H1 (cell line): ENCODE results near the gene STARD3. TPM values are rescaled to one million over a fixed set of nuclear protein-coding genes. Genes with fewer than 3 reads are reported as not detected.

Source experiments
- CTCF ChIA-PET: fragments of 300-600 bp; sonication (Branson Sonifier 250); formaldehyde crosslinking; loops from one replicate; lab custom pipeline; 2021; ENCODE audit not compliant: partially characterized antibody; lab: Charles Lee
- POLR2A ChIA-PET: fragments of 300-600 bp; sonication (Branson Sonifier 250); formaldehyde crosslinking; loops from one replicate; lab custom pipeline; 2021; ENCODE audit warnings: inconsistent platforms; ENCODE audit not compliant: partially characterized antibody; lab: Charles Lee
- DNase-seq, 2 experiments: peaks; one replicate each; pipeline versions ENCODE4 v3.0.0 to v3.0.0-alpha.2; 2010 to 2022; ENCODE audit warnings: low spot score in 2 of 2, low read depth in 1 of 2, mixed read lengths in 1 of 2
- FAIRE-seq: peaks from 2 replicates; lab custom pipeline; 2011; peaks lifted over from hg19 to GRCh38; lab: Jason Lieb, UNC
- H2AFZ ChIP-seq: 2 replicates; pipeline ENCODE4 v1.8.1; 2012; ENCODE audit warnings: low read length, inconsistent platforms
- H2AK5ac ChIP-seq: 2 replicates; pipeline ENCODE4 v1.6.1; 2013; ENCODE audit warnings: low read depth, low read length
- H2BK120ac ChIP-seq: replicated peaks from 2 replicates; pipeline ENCODE3; 2013; ENCODE audit warnings: low read depth, low read length, inconsistent platforms
- H2BK12ac ChIP-seq: 2 replicates; pipeline ENCODE4 v1.6.1; 2013; ENCODE audit warnings: low read depth, low read length
- H2BK15ac ChIP-seq: 2 replicates; pipeline ENCODE4 v1.6.1; 2013; ENCODE audit warnings: low read length
- H2BK20ac ChIP-seq: 2 replicates; pipeline ENCODE4 v1.6.1; 2013; ENCODE audit warnings: low read length
- H2BK5ac ChIP-seq: 2 replicates; pipeline ENCODE4 v1.6.1; 2013; ENCODE audit warnings: low read depth, low read length
- H3K14ac ChIP-seq: 2 replicates; pipeline ENCODE4 v1.6.1; 2013; ENCODE audit warnings: inconsistent platforms; ENCODE audit not compliant: insufficient read length
- H3K18ac ChIP-seq: 2 replicates; pipeline ENCODE4 v1.6.1; 2013; ENCODE audit warnings: low read length; ENCODE audit errors: extremely low read depth
- H3K23ac ChIP-seq: 2 replicates; pipeline ENCODE4 v1.6.1; 2013; ENCODE audit warnings: inconsistent platforms; ENCODE audit not compliant: insufficient read length
- H3K23me2 ChIP-seq: 2 replicates; pipeline ENCODE4 v1.6.1; 2013; ENCODE audit warnings: low read depth, low read length
- H3K27ac ChIP-seq: 2 replicates; pipeline ENCODE4 v1.6.1; 2011; ENCODE audit warnings: low read depth, low read length, inconsistent platforms
- H3K27me3 ChIP-seq, 4 experiments: replicated peaks in 1 of 4; 1 replicate in 1 of 4; 2 replicates in 3 of 4; pipeline versions ENCODE4 v1.6.1 to v1.8.1; 2011 to 2013; ENCODE audit warnings: low read length in 3 of 4, mild to moderate bottlenecking in 3 of 4, inconsistent platforms in 2 of 4, mixed read lengths in 2 of 4, moderate library complexity in 1 of 4; ENCODE audit not compliant: control insufficient read depth in 3 of 4, insufficient read depth in 3 of 4; ENCODE audit errors: extremely low read depth in 1 of 4
- H3K36me3 ChIP-seq, 4 experiments: 2 replicates each; pipeline versions ENCODE4 v1.6.1 to v1.8.1; 2011 to 2013; ENCODE audit warnings: mild to moderate bottlenecking in 4 of 4, low read length in 3 of 4, moderate library complexity in 2 of 4, control low read depth in 1 of 4, inconsistent platforms in 1 of 4; ENCODE audit not compliant: insufficient read depth in 4 of 4, control insufficient read depth in 2 of 4
- H3K4ac ChIP-seq: replicated peaks from 2 replicates; pipeline ENCODE3; 2013; ENCODE audit warnings: low read length, low read depth, mixed read lengths, inconsistent platforms; ENCODE audit not compliant: insufficient read length
- H3K4me1 ChIP-seq, 4 experiments: replicated peaks in 1 of 4; 1 replicate in 1 of 4; 2 replicates in 3 of 4; pipeline versions ENCODE4 v1.6.1 to v1.8.1; 2011 to 2013; ENCODE audit warnings: low read length in 3 of 4, inconsistent platforms in 2 of 4, mixed read lengths in 1 of 4; ENCODE audit not compliant: insufficient read depth in 4 of 4, control insufficient read depth in 3 of 4
- H3K4me2 ChIP-seq, 2 experiments: 2 replicates each; pipeline versions ENCODE4 v1.6.1 to v1.8.1; 2011 to 2013; ENCODE audit warnings: low read depth in 2 of 2, low read length in 2 of 2, control low read depth in 1 of 2, inconsistent platforms in 1 of 2, mild to moderate bottlenecking in 1 of 2; ENCODE audit not compliant: insufficient read depth in 1 of 2
- H3K4me3 ChIP-seq, 4 experiments: fragments of 200-600, 300-600 bp in 1 of 4; sonication (generic), shearing (Covaris generic), sonication (Bioruptor Twin) in 1 of 4; 2 replicates each; pipeline versions ENCODE4 v1.5.1 to v1.8.1; 2011 to 2016; ENCODE audit warnings: low read length in 4 of 4, low read depth in 3 of 4, control low read depth in 2 of 4, inconsistent platforms in 2 of 4, mild to moderate bottlenecking in 2 of 4, mixed read lengths in 1 of 4, moderate library complexity in 1 of 4; ENCODE audit not compliant: insufficient read depth in 2 of 4; ENCODE audit errors: extremely low read depth in 1 of 4
- H3K56ac ChIP-seq: replicated peaks from 2 replicates; pipeline ENCODE3; 2013; ENCODE audit warnings: low read depth, mild to moderate bottlenecking, mixed read lengths, low read length, inconsistent platforms; ENCODE audit not compliant: insufficient read length
- H3K79me1 ChIP-seq: 2 replicates; pipeline ENCODE4 v1.6.1; 2013; ENCODE audit warnings: low read depth, low read length, control low read depth
- H3K79me2 ChIP-seq, 2 experiments: 2 replicates each; pipeline versions ENCODE4 v1.6.1 to v1.8.1; 2012 to 2013; ENCODE audit warnings: low read length in 2 of 2, mild to moderate bottlenecking in 2 of 2, inconsistent platforms in 1 of 2; ENCODE audit not compliant: insufficient read depth in 2 of 2, control insufficient read depth in 1 of 2
- H3K9ac ChIP-seq, 4 experiments: replicated peaks in 1 of 4; 1 replicate in 1 of 4; 2 replicates in 3 of 4; pipeline versions ENCODE4 v1.6.1 to v1.8.1; 2011 to 2013; ENCODE audit warnings: low read depth in 3 of 4, low read length in 3 of 4, control low read depth in 2 of 4, mild to moderate bottlenecking in 2 of 4, moderate library complexity in 2 of 4, inconsistent platforms in 1 of 4; ENCODE audit errors: extremely low read depth in 1 of 4
- H3K9me3 ChIP-seq, 2 experiments: 2 replicates each; pipeline versions ENCODE4 v1.6.1 to v1.8.1; 2012 to 2013; ENCODE audit warnings: mild to moderate bottlenecking in 2 of 2, moderate library complexity in 2 of 2, control low read depth in 1 of 2, inconsistent platforms in 1 of 2, low read depth in 1 of 2, low read length in 1 of 2, mixed read lengths in 1 of 2; ENCODE audit not compliant: insufficient read depth in 2 of 2
- H4K20me1 ChIP-seq, 2 experiments: replicated peaks in 1 of 2; 2 replicates each; pipeline versions ENCODE3 to v1.8.1; 2011 to 2013; ENCODE audit warnings: inconsistent platforms in 2 of 2, low read length in 2 of 2, mild to moderate bottlenecking in 1 of 2; ENCODE audit not compliant: insufficient read depth in 2 of 2, control insufficient read depth in 1 of 2
- H4K5ac ChIP-seq: 2 replicates; pipeline ENCODE4 v1.6.1; 2013; ENCODE audit warnings: low read length, low read depth, mixed read lengths, inconsistent platforms; ENCODE audit not compliant: insufficient read length
- H4K8ac ChIP-seq: 2 replicates; pipeline ENCODE4 v1.8.0; 2013; ENCODE audit warnings: mild to moderate bottlenecking, moderate library complexity, low read length, inconsistent platforms; ENCODE audit not compliant: insufficient read depth; ENCODE audit errors: extremely low read depth
- H4K91ac ChIP-seq: replicated peaks from 2 replicates; pipeline ENCODE3; 2013; ENCODE audit warnings: low read length, mixed read lengths, inconsistent platforms; ENCODE audit not compliant: insufficient read length
- ATF3 ChIP-seq: IDR thresholded peaks from 2 replicates; pipeline ENCODE4 v1.6.1; 2011; ENCODE audit warnings: low read depth, mild to moderate bottlenecking, low read length; ENCODE audit not compliant: insufficient read depth
- CHD1 ChIP-seq: IDR thresholded peaks from 2 replicates; pipeline ENCODE4 v1.6.1; 2012; ENCODE audit warnings: low read depth, low read length, improper control_type of control experiment
- CREB1 ChIP-seq: IDR thresholded peaks from 2 replicates; pipeline ENCODE4 v1.6.1; 2012; ENCODE audit warnings: inconsistent platforms
- EZH2 ChIP-seq: fragments of 200-600 bp; sonication (generic); IDR thresholded peaks from 2 replicates; pipeline ENCODE4 v1.7.1; 2012; ENCODE audit warnings: low read depth, mild to moderate bottlenecking, moderate library complexity, low read length, inconsistent platforms; ENCODE audit not compliant: severe bottlenecking
- KDM1A ChIP-seq: fragments of 200-600, 300-600 bp; sonication (generic); IDR thresholded peaks from 2 replicates; pipeline ENCODE4 v1.7.1; 2016; ENCODE audit warnings: mild to moderate bottlenecking, low read length, borderline replicate concordance
- SRF ChIP-seq: IDR thresholded peaks from 2 replicates; pipeline ENCODE4 v1.6.1; 2011; ENCODE audit warnings: mild to moderate bottlenecking, low read depth, low read length, moderate library complexity
- TEAD4 ChIP-seq: IDR thresholded peaks from 2 replicates; pipeline ENCODE4 v1.6.1; 2012; ENCODE audit warnings: low read depth, low read length, inconsistent platforms, mixed read lengths
- WGBS, 2 experiments: shearing (Covaris generic) in 1 of 2; methylation state at CpG; one replicate each; pipeline versions ENCODE4 v1.1.6 to v1.1.7; 2013 to 2015; ENCODE audit warnings: low lambda C conversion rate in 2 of 2, mixed read lengths in 2 of 2, inconsistent platforms in 1 of 2, low coverage in 1 of 2, missing lambda C conversion rate in 1 of 2; ENCODE audit not compliant: insufficient replicate concordance in 2 of 2, insufficient coverage in 1 of 2, insufficient read length in 1 of 2; ENCODE audit errors: extremely low coverage in 1 of 2, missing lambda C conversion rate in 1 of 2; 5-methylcytosine and 5-hydroxymethylcytosine counted together
- polyA plus RNA-seq, 7 experiments: library from polyadenylated mRNA; depleted of rRNA in 3 of 7; stranded (reverse) in 5 of 7; unstranded in 2 of 7; fragments of >200 nt in 5 of 7; fragments of 200-250 nt in 2 of 7; gene quantifications; 1 replicate in 5 of 7; 2 replicates in 1 of 7; 4 replicates in 1 of 7; pipeline versions ENCODE4 v1.2.1 to v1.2.3, GENCODE V29; 2011 to 2013; ENCODE audit warnings: missing spikeins in 2 of 7, mixed read lengths in 2 of 7
- total RNA-seq: library from RNA; stranded (reverse); fragmentation: NEBNext Ultra II Directional; extraction: Animal tissue kit (Norgen Biotek cat#: 25700); gene quantifications from 2 replicates; pipeline ENCODE4 v1.2.1, GENCODE V29; 2021

Gene STARD3
- total and polyA plus RNA-seq, 2 of the 8 experiments (the other 6 are each of a cell fraction or from before 2014, with no cell fraction given), result 47.6 to 80.3 TPM

- no peak overlapping the region for H2BK120ac ChIP-seq
- peaks cover 3% of the 10 kb centered on the region; the same call in 1 of the 2 replicates for H3K23me2 ChIP-seq
- no peak overlapping the region for H3K14ac ChIP-seq
- no peak overlapping the region for H3K56ac ChIP-seq
- peak overlapping the region in 1 of 2 experiments; percentile 7; a peak in 1 of 4 replicates for H3K4me2 ChIP-seq
- H3K79me2 ChIP-seq, result peaks cover 0 to 16% of the 10 kb centered on the region in 2 experiments; a peak in 2 of 4 replicates
- no peaks in the 10 kb centered on the region for H3K27me3 ChIP-seq
- no peak overlapping the region for H2AK5ac ChIP-seq
- H2AFZ ChIP-seq, result no peak overlapping the region
- peaks cover 2% of the 10 kb centered on the region; the same call in 1 of the 2 replicates for H3K79me1 ChIP-seq
- H4K5ac ChIP-seq, result no peak overlapping the region
- 0 out of 2 replicates have a peak overlapping the region, but pooled peaks have one; percentile 86 for H2BK12ac ChIP-seq
- FAIRE-seq (no peak), DNase-seq (no peak)
- CTCF ChIA-PET, result interaction anchor here (0.6 to 52.4 kb wide), 9 partner anchors 11 to 1109 kb away, joined by 3 to 1885 read pairs (median 4); partner anchors contain the start of genes MIEN1, PPP1R1B and STARD3
- H2BK20ac ChIP-seq, result peak overlapping the region; percentile 1; the same call in 1 of the 2 replicates
- H4K91ac ChIP-seq, result peak overlapping the region; percentile 45
- H4K8ac ChIP-seq, result no peak overlapping the region
- H3K4me1 ChIP-seq, result peaks cover 18 to 32% (median 22%) of the 10 kb centered on the region in 4 experiments
- H3K4me3 ChIP-seq, result no peak overlapping the region
- no peak for TF ChIP-seq KDM1A
- TF ChIP-seq TEAD4, result no peak
- no peak for TF ChIP-seq ATF3
- TF ChIP-seq SRF, result no peak
- TF ChIP-seq CREB1, result no peak
- no peak for TF ChIP-seq EZH2
- no peak for TF ChIP-seq CHD1
- peak overlapping the region; percentile 66; the same call in 1 of the 2 replicates for H3K18ac ChIP-seq
- H2BK15ac ChIP-seq, result no peak overlapping the region
- no peak overlapping the region for H3K9ac ChIP-seq
- WGBS, 2 experiments, result 77% methylated on average over 5 of the region's 5 CpGs; no CpG with 5 or more reads in 1 of the 2 experiments
- no peak overlapping the region for H3K27ac ChIP-seq
- POLR2A ChIA-PET, result interaction anchor here (0.6 to 38.1 kb wide), 6 partner anchors 12 to 60 kb away, joined by 3 to 708 read pairs (median 5); partner anchors contain the start of genes PGAP3, PNMT and TCAP
- no peak overlapping the region for H3K23ac ChIP-seq
- no peaks in the 10 kb centered on the region for H3K36me3 ChIP-seq
- H3K9me3 ChIP-seq, result no peaks in the 10 kb centered on the region
- no peak overlapping the region for H3K4ac ChIP-seq
- peak overlapping the region; percentile 95; the same call in 1 of the 2 replicates for H2BK5ac ChIP-seq
- H4K20me1 ChIP-seq, result no peaks in the 10 kb centered on the region
Measured at GRCh38 chr17:39694593-39694992, 57.6 kb downstream of the STARD3 start.
